Muscle layer of duodenum (tissue), 2 donors: Measurements from ENCODE around the gene LRRC3B.

Source experiments
- H3K27ac ChIP-seq: one replicate; pipeline ENCODE4 v1.7.0; 2013; ENCODE audit warnings: mild to moderate bottlenecking, low read length
- H3K27me3 ChIP-seq: one replicate; pipeline ENCODE4 v1.7.0; 2013; ENCODE audit warnings: low read depth, mild to moderate bottlenecking, control low read depth, low read length
- H3K36me3 ChIP-seq, 2 donors: one replicate each; pipeline ENCODE4 v1.7.0; 2013; ENCODE audit warnings: low read length in 2 of 2, control low read depth in 1 of 2, mild to moderate bottlenecking in 1 of 2; ENCODE audit not compliant: insufficient read depth in 2 of 2, control insufficient read depth in 1 of 2
- H3K4me1 ChIP-seq, 2 donors: one replicate each; pipeline ENCODE4 v1.7.0; 2013; ENCODE audit warnings: low read length in 2 of 2, mild to moderate bottlenecking in 2 of 2, control low read depth in 1 of 2, moderate library complexity in 1 of 2; ENCODE audit not compliant: insufficient read depth in 2 of 2, control insufficient read depth in 1 of 2
- H3K4me3 ChIP-seq, 2 donors: one replicate each; pipeline ENCODE4 v1.7.0; 2013; ENCODE audit warnings: low read length in 2 of 2, low read depth in 1 of 2, mild to moderate bottlenecking in 1 of 2
- H3K9me3 ChIP-seq, 2 donors: one replicate each; pipeline ENCODE4 v1.7.0; 2013; ENCODE audit warnings: low read length in 2 of 2, control low read depth in 1 of 2, mild to moderate bottlenecking in 1 of 2; ENCODE audit not compliant: control insufficient read depth in 1 of 2
- donor health status: healthy.

Gene LRRC3B

GRCh38 chr3:26714485-26714884 is 91.9 kb downstream of the LRRC3B start:
- H3K9me3 ChIP-seq, result no peaks in the 10 kb centered on the region
- no peaks in the 10 kb centered on the region for H3K4me1 ChIP-seq
- H3K27me3 ChIP-seq, result no peaks in the 10 kb centered on the region
- no peak overlapping the region for H3K27ac ChIP-seq
- no peaks in the 10 kb centered on the region for H3K36me3 ChIP-seq
- H3K4me3 ChIP-seq, result no peak overlapping the region

- Histone ChIP-seq H3K4me3 (no peak overlapping the region), H3K9me3 (no peaks in the 10 kb centered on the region), H3K36me3 (no peaks in the 10 kb centered on the region), H3K27me3 (no peaks in the 10 kb centered on the region), H3K27ac (no peak overlapping the region), H3K4me1 (no peaks in the 10 kb centered on the region)
Measured at GRCh38 chr3:26715431-26715830, 92.9 kb downstream of the LRRC3B start.

GRCh38 chr3:26718315-26718714 is 95.7 kb downstream of the LRRC3B start:
- H3K36me3 ChIP-seq, result no peaks in the 10 kb centered on the region
- no peaks in the 10 kb centered on the region for H3K27me3 ChIP-seq
- no peaks in the 10 kb centered on the region for H3K4me1 ChIP-seq
- H3K27ac ChIP-seq, result no peak overlapping the region
- H3K4me3 ChIP-seq, result no peak overlapping the region
- no peaks in the 10 kb centered on the region for H3K9me3 ChIP-seq

GRCh38 chr3:26719134-26719533 is 96.6 kb downstream of the LRRC3B start:
- no peaks in the 10 kb centered on the region for H3K4me1 ChIP-seq
- H3K9me3 ChIP-seq, result no peaks in the 10 kb centered on the region
- no peaks in the 10 kb centered on the region for H3K27me3 ChIP-seq
- no peak overlapping the region for H3K27ac ChIP-seq
- no peak overlapping the region for H3K4me3 ChIP-seq
- H3K36me3 ChIP-seq, result no peaks in the 10 kb centered on the region

GRCh38 chr3:26721047-26721446 is 98.5 kb downstream of the LRRC3B start:
- H3K27me3 ChIP-seq, result no peaks in the 10 kb centered on the region
- no peaks in the 10 kb centered on the region for H3K4me1 ChIP-seq
- H3K27ac ChIP-seq, result no peak overlapping the region
- H3K36me3 ChIP-seq, result no peaks in the 10 kb centered on the region
- H3K4me3 ChIP-seq, result no peak overlapping the region
- no peaks in the 10 kb centered on the region for H3K9me3 ChIP-seq

GRCh38 chr3:26731843-26732242 is 109.3 kb downstream of the LRRC3B start:
- Histone ChIP-seq H3K4me1 (no peaks in the 10 kb centered on the region), H3K9me3 (no peaks in the 10 kb centered on the region), H3K36me3 (no peaks in the 10 kb centered on the region), H3K27me3 (no peaks in the 10 kb centered on the region), H3K27ac (no peak overlapping the region), H3K4me3 (no peak overlapping the region)

GRCh38 chr3:26750263-26750662 is 127.7 kb downstream of the LRRC3B start:
- Histone ChIP-seq H3K4me1 (no peaks in the 10 kb centered on the region), H3K9me3 (no peaks in the 10 kb centered on the region)

GRCh38 chr3:26752466-26752865 is 129.9 kb downstream of the LRRC3B start:
- no peaks in the 10 kb centered on the region for H3K27me3 ChIP-seq
- H3K36me3 ChIP-seq, result no peaks in the 10 kb centered on the region
- no peak overlapping the region for H3K4me3 ChIP-seq
- H3K27ac ChIP-seq, result no peak overlapping the region
- no peaks in the 10 kb centered on the region for H3K9me3 ChIP-seq
- no peaks in the 10 kb centered on the region for H3K4me1 ChIP-seq

More at GRCh38 chr3:26750263-26750662, 127.7 kb downstream of the LRRC3B start:
- Histone ChIP-seq H3K27ac (no peak overlapping the region), H3K27me3 (no peaks in the 10 kb centered on the region), H3K4me3 (no peak overlapping the region), H3K36me3 (no peaks in the 10 kb centered on the region)

GRCh38 chr3:26753095-26753494 is 130.5 kb downstream of the LRRC3B start:
- H3K4me1 ChIP-seq, result no peaks in the 10 kb centered on the region
- no peaks in the 10 kb centered on the region for H3K9me3 ChIP-seq
- no peak overlapping the region for H3K27ac ChIP-seq
- no peaks in the 10 kb centered on the region for H3K27me3 ChIP-seq
- H3K4me3 ChIP-seq, result no peak overlapping the region
- no peaks in the 10 kb centered on the region for H3K36me3 ChIP-seq

GRCh38 chr3:26757978-26758377 is 135.4 kb downstream of the LRRC3B start:
- no peak overlapping the region for H3K4me3 ChIP-seq
- no peak overlapping the region for H3K27ac ChIP-seq
- no peaks in the 10 kb centered on the region for H3K4me1 ChIP-seq
- H3K9me3 ChIP-seq, result no peaks in the 10 kb centered on the region
- H3K27me3 ChIP-seq, result no peaks in the 10 kb centered on the region
- no peaks in the 10 kb centered on the region for H3K36me3 ChIP-seq
